Heart right ventricle (tissue), 16 donors: ENCODE data around the gene ASB10. TPM values are rescaled to one million over a fixed set of nuclear protein-coding genes. Genes with fewer than 3 reads are reported as not detected.

Source experiments
- ATAC-seq, 8 donors: fragments of 200-7000 bp; cut with Tn5 transposase; one replicate each; pipeline ENCODE4 v1.9.1; 2020; ENCODE audit warnings: mild to moderate bottlenecking in 8 of 8, moderate library complexity in 8 of 8, moderate number of reproducible peaks in 1 of 8
- DNase-seq, 2 donors: peaks; one replicate each; pipeline ENCODE4 v3.0.0-alpha.2; 2020
- H3K27ac ChIP-seq, 10 donors: fragments of 200-600 bp; sonication (generic) in 2 of 10; one replicate each; pipeline versions ENCODE4 v1.5.0 to v1.8.0; 2020 to 2022; ENCODE audit warnings: mild to moderate bottlenecking in 3 of 10
- H3K27me3 ChIP-seq, 7 donors: fragments of 200-600 bp; one replicate each; pipeline ENCODE4 v1.8.0; 2021 to 2022; ENCODE audit warnings: mild to moderate bottlenecking in 2 of 7
- H3K36me3 ChIP-seq, 9 donors: fragments of 200-600 bp; sonication (generic) in 1 of 9; one replicate each; pipeline versions ENCODE4 v1.5.0 to v1.8.0; 2020 to 2022; ENCODE audit warnings: mild to moderate bottlenecking in 2 of 9
- H3K4me1 ChIP-seq, 9 donors: fragments of 200-600 bp; sonication (generic) in 1 of 9; one replicate each; pipeline versions ENCODE4 v1.5.0 to v1.8.0; 2020 to 2022; ENCODE audit warnings: mild to moderate bottlenecking in 4 of 9
- H3K4me3 ChIP-seq, 10 donors: fragments of 200-600 bp; sonication (generic) in 2 of 10; one replicate each; pipeline versions ENCODE4 v1.5.0 to v1.8.0; 2020 to 2022; ENCODE audit warnings: mild to moderate bottlenecking in 7 of 10, moderate library complexity in 2 of 10
- H3K9me3 ChIP-seq, 11 donors: fragments of 200-600 bp in 10 of 11; sonication (generic) in 2 of 11; one replicate each; pipeline versions ENCODE4 v1.5.0 to v1.8.0; 2013 to 2022; ENCODE audit warnings: mild to moderate bottlenecking in 2 of 11, control low read depth in 1 of 11, moderate library complexity in 1 of 11
- CTCF ChIP-seq, 9 donors: fragments of 200-600 bp; sonication (generic) in 2 of 9; IDR thresholded peaks; one replicate each; pipeline versions ENCODE4 v1.5.0 to v1.8.0; 2021 to 2022; ENCODE audit warnings: antibody characterized with exemption in 9 of 9, mild to moderate bottlenecking in 5 of 9, moderate library complexity in 1 of 9
- WGBS, 2 donors: extraction: QIAGEN DNeasy Blood & Tissue Kit; methylation state at CpG; one replicate each; pipeline ENCODE4 v1.1.7; 2013; ENCODE audit warnings: inconsistent platforms in 1 of 2; 5-methylcytosine and 5-hydroxymethylcytosine counted together
- intact Hi-C, 10 donors: fragments of 100-400 bp; cut with DNase I; formaldehyde crosslinking; loops; one replicate each; pipeline versions ENCODE4 v1.11.1 to v1.14.2; 2022
- polyA plus RNA-seq, 2 donors: library from polyadenylated mRNA; stranded (reverse); fragments of 200-250 nt; gene quantifications; one replicate each; pipeline ENCODE4 v1.2.3, GENCODE V29; 2013
- total RNA-seq, 10 donors: library from RNA; stranded (reverse); fragmentation: NEBNext Ultra II Directional in 3 of 10; extraction: Animal tissue kit (Norgen Biotek cat#: 25700) in 3 of 10; gene quantifications; one replicate each; pipeline versions ENCODE4 v1.2.1 to v1.2.4, GENCODE V29; 2021 to 2023
- donor health status: Arrhythmogenic right ventricular cardiomyopathy.
- donor health status: ischemic (EF 13 %, LVEDD 7.1; RV severe dilation, severe dysfunction).
- donor health status: healthy with polysubstance abuse.
- donor health status: DM: no; HTN: yes; CAD: no.
- donor health status: DM: no; HTN: no; CAD: no.
- donor health status: ischemic (EF 25% LVEDD 6.9; RV normal size, moderate dysfunction).
- donor health status: ischemic (EF 25% LVEDD 5.7; RV mildly dilated, moderate dysfunction).
- donor health status: healthy.
- donor health status: DM: yes; HTN: yes; CAD: no.
- donor health status: Ischemic cardiomyopathy.
- donor health status: ischemic (EF 35%, LVEDD 5.7; RV mildly dilated, moderate dysfunction).
- donor health status: nonischemic (EF 11% LVEDD 7.7; RV severe dilation, severe dysfunction).
- donor health status: DM: yes; HTN: yes; CAD: no.
- donor health status: PGD.
- donor health status: ischemic (EF 29% LVEDD 5.4; RV normal size, mild dysfunction).
- donor health status: nonischemic (EF 23%, LVEDD 6.1; RV moderate dilation, normal function).

The ASB10 gene
- total and polyA plus RNA-seq, 12 donors, result 7.2 to 63.4 (median 29.1) TPM

- no peak for ATAC-seq
- no peak for DNase-seq
- no peak for TF ChIP-seq CTCF (IDR thresholded peaks at IDR 0.05)
- WGBS, 2 donors, result 82 to 83% methylated on average over 31 of the region's 31 CpGs
- Histone ChIP-seq H3K36me3 (peaks cover 0 to 78% (median 0%) of the 10 kb centered on the region in 9 donors), H3K27me3 (no peaks in the 10 kb centered on the region), H3K4me1 (peaks cover 3 to 34% (median 22%) of the 10 kb centered on the region in 9 donors), H3K27ac (no peak overlapping the region), H3K9me3 (no peaks in the 10 kb centered on the region), H3K4me3 (no peak overlapping the region)
- intact Hi-C loops, result no loop called here
These were observed 45.0 kb downstream of the ASB10 start for GRCh38 chr7:151141855-151142685.

GRCh38 chr7:151141311-151141854, 45.7 kb downstream of the ASB10 start:
- intact Hi-C loops, result no loop called here
- Histone ChIP-seq H3K27me3 (no peaks in the 10 kb centered on the region), H3K9me3 (no peaks in the 10 kb centered on the region), H3K36me3 (peaks cover 0 to 84% (median under 1%) of the 10 kb centered on the region in 9 donors), H3K4me1 (peaks cover 3 to 40% (median 23%) of the 10 kb centered on the region in 9 donors), H3K4me3 (no peak overlapping the region), H3K27ac (no peak overlapping the region)
- WGBS, 2 donors, result 89 to 91% methylated on average over 9 of the region's 9 CpGs
- no peak for TF ChIP-seq CTCF (IDR thresholded peaks at IDR 0.05)
- no peak for ATAC-seq
- no peak for DNase-seq

GRCh38 chr7:151140826-151141225, 46.2 kb downstream of the ASB10 start:
- intact Hi-C loops, result no loop called here
- no peak for TF ChIP-seq CTCF (IDR thresholded peaks at IDR 0.05)
- H3K36me3 ChIP-seq, result peaks cover 0 to 90% (median 6%) of the 10 kb centered on the region in 9 donors
- H3K4me1 ChIP-seq, result peaks cover 3 to 40% (median 23%) of the 10 kb centered on the region in 9 donors
- 90 to 94% methylated on average over 7 of the region's 7 CpGs for WGBS, 2 donors
- no peaks in the 10 kb centered on the region for H3K9me3 ChIP-seq
- H3K27me3 ChIP-seq, result no peaks in the 10 kb centered on the region
- ATAC-seq (no peak), DNase-seq (no peak)
- no peak overlapping the region for H3K4me3 ChIP-seq
- H3K27ac ChIP-seq, result no peak overlapping the region

- 87 to 91% methylated on average over 9 of the region's 9 CpGs for whole genome bisulfite sequencing, 2 donors
- DNase-seq, result no peak
- Histone ChIP-seq H3K36me3 (peaks cover 0 to 98% (median 12%) of the 10 kb centered on the region in 9 donors), H3K4me1 (peaks cover 3 to 46% (median 23%) of the 10 kb centered on the region in 9 donors), H3K27me3 (no peaks in the 10 kb centered on the region), H3K4me3 (no peak overlapping the region), H3K27ac (no peak overlapping the region), H3K9me3 (no peaks in the 10 kb centered on the region)
- intact Hi-C loops, result no loop called here
- no peak for TF ChIP-seq CTCF (IDR thresholded peaks at IDR 0.05)
- no peak for ATAC-seq
These were observed 47.3 kb downstream of the ASB10 start for GRCh38 chr7:151139791-151140190.
